K562 (cell line): ENCODE results near the gene HAL. TPM values are rescaled to one million over a fixed set of nuclear protein-coding genes. Genes with fewer than 3 reads are reported as not detected.

Source experiments
- ATAC-seq: fragments of 200-7000 bp; cut with Tn5 transposase; 3 replicates; pipeline ENCODE4 v1.9.1; 2020; ENCODE audit warnings: moderate library complexity
- BruUV-seq: library from RNA; stranded (reverse); fragments of 400-500 nt; replicated peaks from 2 replicates; lab custom pipeline; 2021; lab: Mats Ljungman, UMichigan
- CTCF ChIA-PET: fragments of 300-600 bp; formaldehyde crosslinking; extraction: SDS; loops from one replicate; lab custom pipeline; 2021; ENCODE audit warnings: low intra/inter-chr PET ratio; lab: Yijun Ruan, JAX
- POLR2A ChIA-PET: fragments of 300-600, 350-650 bp; sonication (Branson Sonifier 250); formaldehyde crosslinking; extraction: SDS; loops from one replicate; lab custom pipeline; 2021; ENCODE audit warnings: antibody characterized with exemption, inconsistent platforms; lab: Yijun Ruan, JAX
- DNase-seq, 4 experiments: peaks; one replicate each; pipeline versions ENCODE4 v3.0.0 to v3.0.0-alpha.2; 2011 to 2018; ENCODE audit warnings: low spot score in 3 of 4, mixed read lengths in 3 of 4; ENCODE audit errors: extremely low read depth in 1 of 4
- FAIRE-seq: peaks from 2 replicates; lab custom pipeline; 2011; peaks lifted over from hg19 to GRCh38; lab: Jason Lieb, UNC
- H2AFZ ChIP-seq: 2 replicates; pipeline ENCODE4 v1.6.0; 2011; ENCODE audit warnings: low read depth, low read length, control low read depth, inconsistent platforms
- H3K27ac ChIP-seq: fragments of 200-600 bp; 3 replicates; pipeline ENCODE4 v1.8.0; 2011; ENCODE audit warnings: low read depth, mild to moderate bottlenecking, control low read depth, inconsistent platforms, low read length, moderate library complexity, mixed read lengths; ENCODE audit errors: extremely low read depth
- H3K27me3 ChIP-seq, 2 experiments: fragments of 300-600 bp in 1 of 2; 2 replicates in 1 of 2; 3 replicates in 1 of 2; pipeline versions ENCODE4 v1.6.0 to v1.8.0; 2011; ENCODE audit warnings: inconsistent platforms in 2 of 2, low read length in 2 of 2, mild to moderate bottlenecking in 1 of 2, mixed read lengths in 1 of 2, moderate library complexity in 1 of 2; ENCODE audit not compliant: control insufficient read depth in 2 of 2, insufficient read depth in 2 of 2
- H3K36me3 ChIP-seq: fragments of 300-600 bp; 3 replicates; pipeline ENCODE4 v1.8.0; 2011; ENCODE audit warnings: mild to moderate bottlenecking, low read length, inconsistent platforms; ENCODE audit not compliant: control insufficient read depth, insufficient read depth
- H3K4me1 ChIP-seq, 2 experiments: fragments of 200-600 bp in 1 of 2; replicated peaks in 1 of 2; 2 replicates in 1 of 2; 3 replicates in 1 of 2; pipeline versions ENCODE4 v1.5.1 to v1.8.0; 2011; ENCODE audit warnings: inconsistent platforms in 2 of 2, low read length in 2 of 2, mild to moderate bottlenecking in 1 of 2, mixed read lengths in 1 of 2, moderate library complexity in 1 of 2; ENCODE audit not compliant: control insufficient read depth in 2 of 2, insufficient read depth in 2 of 2
- H3K4me2 ChIP-seq: 2 replicates; pipeline ENCODE4 v1.6.1; 2011; ENCODE audit warnings: low read length, control low read depth, inconsistent platforms, mixed read lengths; ENCODE audit not compliant: insufficient read depth
- H3K4me3 ChIP-seq: fragments of 200-600 bp; sonication (generic), shearing (Covaris generic); 2 replicates; pipeline ENCODE4 v1.5.1; 2016; ENCODE audit warnings: control low read depth, inconsistent platforms
- H3K79me2 ChIP-seq: fragments of 200-600 bp; 3 replicates; pipeline ENCODE4 v1.8.0; 2011; ENCODE audit warnings: low read length, inconsistent platforms; ENCODE audit not compliant: control insufficient read depth, insufficient read depth
- H3K9ac ChIP-seq, 2 experiments: 2 replicates each; pipeline versions ENCODE4 v1.6.0 to v1.6.1; 2011; ENCODE audit warnings: low read depth in 2 of 2, low read length in 2 of 2, control low read depth in 1 of 2, inconsistent platforms in 1 of 2, mild to moderate bottlenecking in 1 of 2, mixed read lengths in 1 of 2; ENCODE audit not compliant: insufficient read depth in 1 of 2
- H3K9me1 ChIP-seq: one replicate; pipeline ENCODE4 v1.6.0; 2011; ENCODE audit warnings: inconsistent platforms, mild to moderate bottlenecking, low read length, moderate library complexity; ENCODE audit not compliant: control insufficient read depth, insufficient read depth
- H3K9me3 ChIP-seq: replicated peaks from 2 replicates; pipeline ENCODE4 v1.5.1; 2011; ENCODE audit warnings: low read depth, low read length, inconsistent platforms; ENCODE audit not compliant: control insufficient read depth, insufficient read depth
- H4K20me1 ChIP-seq: replicated peaks from 2 replicates; pipeline ENCODE4 v1.6.1; 2011; ENCODE audit warnings: low read length, inconsistent platforms, mixed read lengths; ENCODE audit not compliant: control insufficient read depth, insufficient read depth
- CBX2 ChIP-seq: fragments of 200-600 bp; sonication (generic); IDR thresholded peaks from one replicate; pipeline ENCODE4 v1.6.1; 2012; ENCODE audit warnings: mild to moderate bottlenecking, low read length, inconsistent platforms; ENCODE audit not compliant: insufficient read depth, poor library complexity, severe bottlenecking
- CREB5 ChIP-seq: fragments of 250-450 bp; sonication (Bioruptor Pico); IDR thresholded peaks from 2 replicates; pipeline ENCODE4 v1.5.0; 2020; ENCODE audit warnings: mild to moderate bottlenecking
- FOXK2 ChIP-seq, 2 experiments: fragments of 450-650 bp; IDR thresholded peaks in 1 of 2; conservative IDR thresholded peaks in 1 of 2; 2 replicates each; pipeline ENCODE4 v1.6.1; 2016; ENCODE audit warnings: low read depth in 2 of 2, mild to moderate bottlenecking in 1 of 2
- HMGN3 ChIP-seq: IDR thresholded peaks from 2 replicates; pipeline ENCODE4 v1.6.1; 2011; ENCODE audit warnings: borderline replicate concordance, low read depth, mild to moderate bottlenecking, mixed read lengths, low read length; ENCODE audit not compliant: insufficient read length; ENCODE audit errors: extremely low read depth
- KHSRP ChIP-seq: fragments of 450-650 bp; IDR thresholded peaks from 2 replicates; pipeline ENCODE4 v1.6.1; 2017
- MXI1 ChIP-seq: IDR thresholded peaks from 2 replicates; pipeline ENCODE4 v1.6.1; 2011; ENCODE audit warnings: low read depth, mild to moderate bottlenecking, improper control_type of control experiment, low read length
- PML ChIP-seq: IDR thresholded peaks from 2 replicates; pipeline ENCODE4 v1.6.1; 2012; ENCODE audit warnings: low read length, inconsistent platforms
- SAP30 ChIP-seq: fragments of 200-600 bp; sonication (generic); IDR thresholded peaks from 2 replicates; pipeline ENCODE4 v1.6.1; 2012; ENCODE audit warnings: borderline replicate concordance, low read depth, mild to moderate bottlenecking, moderate library complexity, low read length, control low read depth, inconsistent platforms; ENCODE audit not compliant: insufficient read depth, poor library complexity, severe bottlenecking
- TARDBP ChIP-seq: fragments of 450-650 bp; IDR thresholded peaks from 2 replicates; pipeline ENCODE4 v1.6.1; 2016
- XRCC5 ChIP-seq: fragments of 200-400 bp; formaldehyde crosslinking; IDR thresholded peaks from 2 replicates; pipeline ENCODE4 v1.6.1; 2017; ENCODE audit warnings: low read depth, mild to moderate bottlenecking, low read length
- ZNF318 ChIP-seq, 2 experiments: fragments of 450-650 bp; IDR thresholded peaks; 2 replicates each; pipeline ENCODE4 v1.6.1; 2016; ENCODE audit warnings: mild to moderate bottlenecking in 2 of 2, borderline replicate concordance in 1 of 2, low read depth in 1 of 2, moderate library complexity in 1 of 2
- ZNF696 ChIP-seq: fragments of 250-450 bp; sonication (Bioruptor Pico); conservative IDR thresholded peaks from 2 replicates; pipeline ENCODE4 v1.4.0; 2020; ENCODE audit warnings: mild to moderate bottlenecking, moderate library complexity
- WGBS: fragments of 100-300 bp; shearing (Covaris generic); methylation state at CpG from one replicate; pipeline ENCODE4 v1.1.6; 2016; ENCODE audit warnings: low coverage, mixed read lengths; ENCODE audit not compliant: insufficient coverage; ENCODE audit errors: missing lambda C conversion rate; 5-methylcytosine and 5-hydroxymethylcytosine counted together
- in situ Hi-C: fragments of 300-500 bp; cut with MboI; formaldehyde crosslinking; loops from 4 replicates; pipeline ENCODE4 v1.15.0; 2018; ENCODE audit warnings: inconsistent platforms, mixed read lengths
- intact Hi-C: fragments of 100-400 bp; cut with micrococcal nuclease; formaldehyde crosslinking; loops from 2 replicates; pipeline ENCODE4 v1.14.2; 2022
- polyA plus RNA-seq, 8 experiments: library from polyadenylated mRNA; depleted of rRNA in 4 of 8; stranded (reverse) in 5 of 8; unstranded in 3 of 8; fragments of >200 nt; fragmentation: Nextera tagmentation in 2 of 8; fragmentation: Illumina TruSeq in 1 of 8; extraction: Ambion mirVana in 2 of 8; extraction: Trizol in 1 of 8; gene quantifications; 2 replicates each; pipeline versions ENCODE4 v1.2.1 to v1.2.3, GENCODE V29; 2011 to 2014; ENCODE audit warnings: inconsistent platforms in 1 of 8, missing spikeins in 1 of 8
- total RNA-seq, 7 experiments: library from RNA; depleted of rRNA in 6 of 7; stranded (reverse); fragments of >200 nt in 6 of 7; fragmentation: Illumina TruSeq in 2 of 7; extraction: Trizol in 2 of 7; gene quantifications; 2 replicates each; pipeline versions ENCODE4 v1.2.1 to v1.2.3, GENCODE V29; 2011 to 2021; ENCODE audit warnings: low replicate concordance in 1 of 7

The HAL gene
- total and polyA plus RNA-seq, 9 of the 15 experiments (the other 6 are each of a cell fraction or from before 2014, with no cell fraction given): 0.03 to 0.36 (median 0.20) TPM; not detected in 4

GRCh38 chr12:95975491-95975890 is 20.7 kb downstream of the HAL start:
- ChIA-PET POLR2A (no interaction called here), CTCF (no interaction called here)
- no peaks in the 10 kb centered on the region for H3K9me1 ChIP-seq
- in situ Hi-C loops (no loop called here), intact Hi-C loops (no loop called here)
- peaks cover 20 to 27% of the 10 kb centered on the region in 2 experiments for H3K27me3 ChIP-seq
- BruUV-seq: no TSS peak
- TF ChIP-seq KHSRP (no peak), ZNF696 (CRISPR knock-in tag) (no peak), CREB5 (no peak), PML (no peak), ZNF318 (IDR thresholded peaks at IDR 0.05; ENCODE audit: borderline replicate concordance in 1 of 2, low read depth in 1 of 2) (no peak), TARDBP (no peak), FOXK2 (conservative IDR thresholded peaks at IDR 0.05 in 1 of 2, IDR thresholded peaks at IDR 0.05 in 1 of 2; ENCODE audit: low read depth in 2 of 2) (no peak), MXI1 (no peak), XRCC5 (no peak), HMGN3 (no peak), CBX2 (no peak), SAP30 (no peak)
- H3K27ac ChIP-seq: no peak overlapping the region
- WGBS: 0% methylated on average over 4 of the region's 4 CpGs
- H3K4me1 ChIP-seq: peaks cover 0 to 5% of the 10 kb centered on the region in 2 experiments; a peak in 1 of 5 replicates
- DNase-seq (no peak), ATAC-seq (no peak), FAIRE-seq (no peak)
- H3K36me3 ChIP-seq: no peaks in the 10 kb centered on the region
- peaks cover 4% of the 10 kb centered on the region; the same call in 1 of the 2 replicates for H4K20me1 ChIP-seq
- H3K4me3 ChIP-seq: no peak overlapping the region
- H3K9me3 ChIP-seq: no peaks in the 10 kb centered on the region
- H3K9ac ChIP-seq: no peak overlapping the region
- H3K79me2 ChIP-seq: no peaks in the 10 kb centered on the region
- no peak overlapping the region for H3K4me2 ChIP-seq
- H2AFZ ChIP-seq: no peak overlapping the region
